Liver (tissue), 9 donors: ENCODE data around the gene ACSS1. TPM values are rescaled to one million over a fixed set of nuclear protein-coding genes. Genes with fewer than 3 reads are reported as not detected.

Experiments used
- DNase-seq: peaks from one replicate; pipeline ENCODE4 v3.0.0-alpha.2; 2017; ENCODE audit warnings: low spot score
- H3K27ac ChIP-seq, 2 donors: one replicate each; pipeline ENCODE4 v1.7.0; 2013; ENCODE audit warnings: inconsistent platforms in 2 of 2, low read length in 2 of 2, control low read depth in 1 of 2, low read depth in 1 of 2, mild to moderate bottlenecking in 1 of 2
- H3K27me3 ChIP-seq, 4 donors: one replicate each; pipeline versions ENCODE4 v1.6.1 to v1.7.0; 2013; ENCODE audit warnings: low read length in 3 of 4, inconsistent platforms in 1 of 4, mild to moderate bottlenecking in 1 of 4, moderate library complexity in 1 of 4; ENCODE audit not compliant: control insufficient read depth in 4 of 4, insufficient read depth in 4 of 4
- H3K36me3 ChIP-seq, 4 donors: one replicate each; pipeline versions ENCODE4 v1.6.1 to v1.7.0; 2013; ENCODE audit warnings: low read length in 3 of 4, mild to moderate bottlenecking in 3 of 4, low read depth in 1 of 4, moderate library complexity in 1 of 4; ENCODE audit not compliant: control insufficient read depth in 4 of 4, insufficient read depth in 3 of 4
- H3K4me1 ChIP-seq, 4 donors: one replicate each; pipeline versions ENCODE4 v1.6.1 to v1.7.0; 2013; ENCODE audit warnings: low read length in 3 of 4, mild to moderate bottlenecking in 3 of 4, moderate library complexity in 1 of 4; ENCODE audit not compliant: control insufficient read depth in 4 of 4, insufficient read depth in 4 of 4
- H3K4me3 ChIP-seq, 3 donors: one replicate each; pipeline versions ENCODE4 v1.6.1 to v1.7.0; 2013; ENCODE audit warnings: low read length in 3 of 3, control low read depth in 1 of 3, low read depth in 1 of 3, mild to moderate bottlenecking in 1 of 3
- H3K9ac ChIP-seq, 2 donors: one replicate each; pipeline ENCODE4 v1.7.0; 2013; ENCODE audit warnings: low read length in 2 of 2, mild to moderate bottlenecking in 2 of 2, moderate library complexity in 2 of 2, control low read depth in 1 of 2, low read depth in 1 of 2
- H3K9me3 ChIP-seq, 4 donors: one replicate each; pipeline versions ENCODE4 v1.6.1 to v1.7.0; 2013; ENCODE audit warnings: low read length in 3 of 4; ENCODE audit not compliant: control insufficient read depth in 4 of 4
- CTCF ChIP-seq: fragments of 150-350 bp; IDR thresholded peaks from 2 replicates; pipeline ENCODE4 v1.5.1; 2017; ENCODE audit warnings: improper control_type of control experiment, low read depth, low read length; ENCODE audit not compliant: missing input control
- EGR1 ChIP-seq, 2 donors: IDR thresholded peaks; 2 replicates each; pipeline ENCODE4 v1.6.1; 2016 to 2018; ENCODE audit warnings: antibody characterized with exemption in 2 of 2, low read depth in 2 of 2
- FOXA1 ChIP-seq: IDR thresholded peaks from 2 replicates; pipeline ENCODE4 v1.6.1; 2016; ENCODE audit warnings: antibody characterized with exemption
- FOXA2 ChIP-seq: IDR thresholded peaks from 2 replicates; pipeline ENCODE4 v1.6.1; 2016; ENCODE audit warnings: antibody characterized with exemption
- GABPA ChIP-seq, 2 donors: IDR thresholded peaks in 1 of 2; conservative IDR thresholded peaks in 1 of 2; 2 replicates each; pipeline ENCODE4 v1.6.1; 2016; ENCODE audit warnings: antibody characterized with exemption in 2 of 2, mild to moderate bottlenecking in 1 of 2, moderate library complexity in 1 of 2
- HNF4A ChIP-seq, 2 donors: conservative IDR thresholded peaks; 2 replicates each; pipeline ENCODE4 v1.6.1; 2016; ENCODE audit warnings: antibody characterized with exemption in 2 of 2, mild to moderate bottlenecking in 2 of 2
- HNF4G ChIP-seq: IDR thresholded peaks from 2 replicates; pipeline ENCODE4 v1.6.1; 2016; ENCODE audit warnings: antibody characterized with exemption
- JUND ChIP-seq, 2 donors: IDR thresholded peaks; 2 replicates each; pipeline ENCODE4 v1.6.1; 2016; ENCODE audit warnings: antibody characterized with exemption in 2 of 2
- MAX ChIP-seq: IDR thresholded peaks from 2 replicates; pipeline ENCODE4 v1.6.1; 2016; ENCODE audit warnings: antibody characterized with exemption
- NR2F2 ChIP-seq: IDR thresholded peaks from 2 replicates; pipeline ENCODE4 v1.6.1; 2016; ENCODE audit warnings: antibody characterized with exemption
- RAD21 ChIP-seq, 2 donors: IDR thresholded peaks; 2 replicates each; pipeline ENCODE4 v1.6.1; 2016; ENCODE audit warnings: antibody characterized with exemption in 2 of 2, mild to moderate bottlenecking in 2 of 2
- REST ChIP-seq: IDR thresholded peaks from 2 replicates; pipeline ENCODE4 v1.6.1; 2016; ENCODE audit warnings: antibody characterized with exemption, mild to moderate bottlenecking
- RXRA ChIP-seq, 2 donors: IDR thresholded peaks; 2 replicates each; pipeline ENCODE4 v1.6.1; 2017 to 2018; ENCODE audit warnings: antibody characterized with exemption in 2 of 2, mild to moderate bottlenecking in 1 of 2
- SP1 ChIP-seq: IDR thresholded peaks from 2 replicates; pipeline ENCODE4 v1.6.1; 2018; ENCODE audit warnings: antibody characterized with exemption, mild to moderate bottlenecking
- TAF1 ChIP-seq: conservative IDR thresholded peaks from 2 replicates; pipeline ENCODE4 v1.6.1; 2016; ENCODE audit warnings: antibody characterized with exemption, mild to moderate bottlenecking
- YY1 ChIP-seq: IDR thresholded peaks from 2 replicates; pipeline ENCODE4 v1.6.1; 2016; ENCODE audit warnings: antibody characterized with exemption, mild to moderate bottlenecking
- ZBTB33 ChIP-seq: IDR thresholded peaks from 2 replicates; pipeline ENCODE4 v1.6.1; 2016; ENCODE audit warnings: antibody characterized with exemption
- WGBS: extraction: QIAGEN DNeasy Blood & Tissue Kit; methylation state at CpG from one replicate; pipeline ENCODE4 v1.1.7; 2013; 5-methylcytosine and 5-hydroxymethylcytosine counted together
- polyA plus RNA-seq, 2 donors: library from polyadenylated mRNA; stranded (reverse) in 1 of 2; unstranded in 1 of 2; fragments of 200-250 nt in 1 of 2; fragments of >200 nt in 1 of 2; fragmentation: Nextera tagmentation in 1 of 2; extraction: Ambion mirVana in 1 of 2; gene quantifications; one replicate each; pipeline versions ENCODE4 v1.2.1 to v1.2.3, GENCODE V29; 2013 to 2015
- total RNA-seq, 2 donors: library from RNA; depleted of rRNA; stranded (reverse); fragments of >200 nt; gene quantifications; one replicate each; pipeline ENCODE4 v1.2.3, GENCODE V29; 2014
- TF ChIP-seq, protein P1 (sequence below): IDR thresholded peaks from 2 replicates; pipeline ENCODE4 v1.6.1; 2016; ENCODE audit warnings: antibody characterized with exemption
- donor health status: healthy.
- donor health status: healthy.
- donor health status: healthy.
- donor health status: healthy.
- donor health status: healthy.

ACSS1 gene
- total and polyA plus RNA-seq, 4 donors, result 5.3 to 87.5 (median 22.1) TPM

- 82% methylated on average over 29 of the region's 29 CpGs for WGBS
- H3K27me3 ChIP-seq, result no peaks in the 10 kb centered on the region
- H3K36me3 ChIP-seq, result no peaks in the 10 kb centered on the region
- peaks cover 0 to 8% (median 0%) of the 10 kb centered on the region in 4 donors for H3K4me1 ChIP-seq
- H3K9ac ChIP-seq, result no peak overlapping the region
- no peak for DNase-seq
- no peaks in the 10 kb centered on the region for H3K9me3 ChIP-seq
- H3K4me3 ChIP-seq, result no peak overlapping the region
- TF ChIP-seq TAF1 (no peak), REST (no peak), YY1 (no peak), MAX (no peak), CTCF (no peak), HNF4A (conservative IDR thresholded peaks at IDR 0.05) (no peak), NR2F2 (no peak), HNF4G (no peak), ZBTB33 (no peak), FOXA1 (no peak), JUND (IDR thresholded peaks at IDR 0.05) (no peak), EGR1 (IDR thresholded peaks at IDR 0.05; ENCODE audit: low read depth in 2 of 2) (no peak), RXRA (IDR thresholded peaks at IDR 0.05) (no peak), SP1 (no peak), FOXA2 (no peak), RAD21 (IDR thresholded peaks at IDR 0.05) (no peak), GABPA (IDR thresholded peaks at IDR 0.05 in 1 of 2, conservative IDR thresholded peaks at IDR 0.05 in 1 of 2) (no peak)
- TF ChIP-seq, protein P1, sequence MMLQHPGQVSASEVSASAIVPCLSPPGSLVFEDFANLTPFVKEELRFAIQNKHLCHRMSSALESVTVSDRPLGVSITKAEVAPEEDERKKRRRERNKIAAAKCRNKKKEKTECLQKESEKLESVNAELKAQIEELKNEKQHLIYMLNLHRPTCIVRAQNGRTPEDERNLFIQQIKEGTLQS, result no peak
- no peak overlapping the region for H3K27ac ChIP-seq
Observed at GRCh38 chr20:25032478-25033264, 25.3 kb downstream of the ACSS1 start.
